ENCODE results near the gene SOHLH1. TPM values are rescaled to one million over a fixed set of nuclear protein-coding genes. Genes with fewer than 3 reads are reported as not detected.

The SOHLH1 gene
- total and polyA plus RNA-seq, 2 of the 4 experiments (the other 2 are of a cell fraction), result not detected

DNA sequence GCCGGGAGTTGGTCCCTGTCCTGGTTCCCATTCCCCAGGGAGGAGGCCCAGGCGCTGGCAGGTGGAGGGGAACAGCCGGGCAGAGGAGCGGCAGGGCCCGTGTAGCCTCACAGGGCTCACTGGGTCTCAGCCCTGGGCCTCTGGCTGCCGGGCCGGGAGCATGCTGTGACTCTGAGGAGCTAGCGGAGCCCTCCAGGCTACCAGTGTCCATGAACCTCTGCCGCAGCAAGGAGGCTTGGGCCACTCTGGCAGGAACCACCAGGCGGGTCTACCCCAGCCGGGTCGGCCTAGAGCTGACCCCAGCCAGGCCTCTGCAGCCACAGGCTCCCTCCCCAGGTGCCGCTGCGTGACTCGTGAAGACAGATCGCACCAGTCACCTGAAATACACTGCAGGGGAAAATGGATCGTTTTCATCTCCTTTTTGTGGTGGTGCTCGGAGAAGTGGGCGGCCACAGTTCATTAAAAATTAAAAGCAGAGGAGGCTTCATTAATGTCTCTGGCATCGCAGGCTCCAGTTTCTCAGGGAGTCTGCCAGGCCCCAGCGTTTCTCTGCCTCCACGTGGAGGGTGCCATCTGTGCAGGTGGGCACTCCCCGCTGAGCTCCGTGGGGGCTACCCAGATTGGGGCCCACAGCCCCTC is 46.5 kb upstream of the SOHLH1 start:
- no peak overlapping the region for H3K9ac ChIP-seq (ENCODE audit: low read depth, low read length)
- peaks cover 12% of the 10 kb centered on the region; the same call in 1 of the 2 replicates for H3K27me3 ChIP-seq (ENCODE audit: control insufficient read depth, insufficient read depth, low read length)
- H2BK120ac ChIP-seq (ENCODE audit: low read depth, low read length), result no peak overlapping the region
- H2AK5ac ChIP-seq (ENCODE audit: low read depth, low read length), result no peak overlapping the region
- H2BK5ac ChIP-seq (ENCODE audit: low read depth, low read length, poor library complexity, severe bottlenecking), result no peak overlapping the region
- TF ChIP-seq CEBPB (IDR thresholded peaks at IDR 0.05; ENCODE audit: low read depth, low read length), result no peak
- TF ChIP-seq, protein P1, sequence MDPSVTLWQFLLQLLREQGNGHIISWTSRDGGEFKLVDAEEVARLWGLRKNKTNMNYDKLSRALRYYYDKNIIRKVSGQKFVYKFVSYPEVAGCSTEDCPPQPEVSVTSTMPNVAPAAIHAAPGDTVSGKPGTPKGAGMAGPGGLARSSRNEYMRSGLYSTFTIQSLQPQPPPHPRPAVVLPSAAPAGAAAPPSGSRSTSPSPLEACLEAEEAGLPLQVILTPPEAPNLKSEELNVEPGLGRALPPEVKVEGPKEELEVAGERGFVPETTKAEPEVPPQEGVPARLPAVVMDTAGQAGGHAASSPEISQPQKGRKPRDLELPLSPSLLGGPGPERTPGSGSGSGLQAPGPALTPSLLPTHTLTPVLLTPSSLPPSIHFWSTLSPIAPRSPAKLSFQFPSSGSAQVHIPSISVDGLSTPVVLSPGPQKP (IDR thresholded peaks at IDR 0.05; ENCODE audit: borderline replicate concordance, low read depth, low read length), result no peak
- no peak for TF ChIP-seq POLR2A (IDR thresholded peaks at IDR 0.05; ENCODE audit: low read depth, low read length)
- TF ChIP-seq FOS (IDR thresholded peaks at IDR 0.05; ENCODE audit: low read depth, low read length), result no peak
- TF ChIP-seq CTCF (conservative IDR thresholded peaks at IDR 0.05; ENCODE audit: low read depth, low read length), result no peak
- no peak for TF ChIP-seq NFE2L2 (IDR thresholded peaks at IDR 0.05; ENCODE audit: low read depth, low read length)
- TF ChIP-seq RFX5 (IDR thresholded peaks at IDR 0.05; ENCODE audit: low read depth, low read length), result no peak
- no peak for TF ChIP-seq MXI1 (IDR thresholded peaks at IDR 0.05; ENCODE audit: borderline replicate concordance, low read depth, low read length)
- no peak for TF ChIP-seq MAFK (IDR thresholded peaks at IDR 0.05; ENCODE audit: low read depth, low read length)
- H3K18ac ChIP-seq (ENCODE audit: low read depth, low read length), result no peak overlapping the region
- no peak overlapping the region for H4K5ac ChIP-seq (ENCODE audit: low read depth, low read length)
- no peak for ATAC-seq (ENCODE audit: low read depth)
- no peak overlapping the region for H3K4me2 ChIP-seq (ENCODE audit: low read depth, low read length)
- no peak overlapping the region for H3K56ac ChIP-seq (ENCODE audit: extremely low read depth, insufficient read depth, low read length)
- no peaks in the 10 kb centered on the region for H4K20me1 ChIP-seq (ENCODE audit: insufficient read depth, low read length)
- ChIA-PET CTCF (no interaction called here), POLR2A (ENCODE audit: unreplicated experiment) (no interaction called here)
- no peak overlapping the region for H3K4ac ChIP-seq (ENCODE audit: low read depth, low read length)
- no peaks in the 10 kb centered on the region for H3K79me1 ChIP-seq (ENCODE audit: low read depth in 1 of 2, low read length in 2 of 2)
- intact Hi-C loops (cut with micrococcal nuclease) (no loop called here), dilution Hi-C loops (cut with HindIII; ENCODE audit: low sequenced_read_pairs, unreplicated experiment) (no loop called here), in situ Hi-C loops (cut with MboI; ENCODE audit: low sequenced_read_pairs) (no loop called here)
- H4K91ac ChIP-seq (ENCODE audit: insufficient read depth, low read depth, low read length), result no peak overlapping the region
- no peak overlapping the region for H2AFZ ChIP-seq (replicated peaks; ENCODE audit: low read length, poor library complexity)
- BruUV-seq (replicated peaks), result no TSS peak
- DNase-seq, result no peak
- H4K8ac ChIP-seq (ENCODE audit: low read depth in 2 of 2, low read length in 2 of 2), result no peak overlapping the region
- H3K9me3 ChIP-seq (ENCODE audit: control insufficient read depth, insufficient read depth, low read length), result no peaks in the 10 kb centered on the region
- no peaks in the 10 kb centered on the region for H3K4me1 ChIP-seq (ENCODE audit: control insufficient read depth, insufficient read depth, low read length)
- WGBS, 2 experiments (ENCODE audit: extremely low coverage in 2 of 2, insufficient read length in 1 of 2), result 69% methylated on average over 10 of the region's 24 CpGs; no CpG with 5 or more reads in 1 of the 2 experiments
- H2BK15ac ChIP-seq (ENCODE audit: low read depth, low read length), result no peak overlapping the region
- H2BK20ac ChIP-seq (ENCODE audit: low read depth, low read length), result no peak overlapping the region
- H2AK9ac ChIP-seq (replicated peaks; ENCODE audit: low read depth, low read length, poor library complexity), result no peak overlapping the region
- no peak overlapping the region for H3K14ac ChIP-seq (replicated peaks; ENCODE audit: low read depth, low read length)
- no peaks in the 10 kb centered on the region for H3K9me1 ChIP-seq (ENCODE audit: insufficient read depth, low read length)
- no peaks in the 10 kb centered on the region for H3K36me3 ChIP-seq (ENCODE audit: control insufficient read depth, insufficient read depth, low read length)
- no peak overlapping the region for H3K23ac ChIP-seq (ENCODE audit: low read depth, low read length)
- H3K27ac ChIP-seq (ENCODE audit: insufficient read depth, low read length), result no peak overlapping the region
- H3K4me3 ChIP-seq (ENCODE audit: insufficient read depth, low read depth, low read length), result no peak overlapping the region
